GM19463 (cell line): Measurements from ENCODE around the gene C14orf39.
"Not testable (repeated sequence)": the region's sequence is repeated elsewhere in the genome, so short reads cannot be mapped to it uniquely, and the experiment has no call there.

ENCODE experiments used
- ATAC-seq: cut with Tn5 transposase; IDR thresholded peaks from one replicate; pipeline ENCODE4 v1.9.1; 2021; ENCODE audit warnings: mild to moderate bottlenecking, moderate library complexity; ENCODE audit not compliant: unreplicated experiment

C14orf39 gene

DNA sequence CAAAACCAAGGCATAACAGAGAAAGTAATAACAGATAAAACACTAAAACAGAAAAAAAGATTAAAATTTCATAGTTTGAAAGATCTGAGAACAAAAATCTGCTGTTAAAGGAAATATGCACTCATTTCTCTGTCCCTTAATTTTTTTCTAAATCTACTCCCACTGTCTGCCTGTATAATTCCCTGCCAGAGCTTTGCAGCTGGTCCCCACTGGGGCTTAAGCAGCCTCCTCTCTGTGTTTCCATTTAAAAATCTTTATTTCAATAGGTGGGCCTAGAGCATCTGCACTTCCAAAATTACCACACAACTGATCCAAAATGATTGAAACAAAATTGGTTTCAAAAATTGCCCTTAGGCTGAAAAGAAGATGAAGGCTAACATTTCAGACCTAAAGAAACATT, 16.7 kb upstream of the C14orf39 start:
- ATAC-seq, result no peak

DNA sequence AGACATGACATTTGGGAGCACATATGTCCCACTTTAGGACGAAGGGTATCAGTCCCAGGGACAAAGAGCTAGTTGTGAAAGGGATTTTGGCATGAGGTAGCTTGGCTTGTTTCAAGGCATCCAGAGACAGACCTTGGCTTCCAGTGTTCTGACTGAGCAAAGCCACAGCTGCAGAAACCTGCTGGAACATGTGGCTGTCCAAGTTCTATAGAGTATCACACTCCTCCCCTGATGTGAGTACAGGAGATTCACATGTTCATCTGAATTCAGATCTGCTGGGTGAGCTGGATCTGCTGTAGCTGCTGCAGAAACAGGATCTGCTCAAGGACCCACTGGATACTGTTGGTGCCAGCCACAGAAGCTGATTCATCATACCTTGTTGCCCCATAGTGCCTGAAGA, 10.1 kb upstream of the C14orf39 start:
- ATAC-seq, result no peak

DNA sequence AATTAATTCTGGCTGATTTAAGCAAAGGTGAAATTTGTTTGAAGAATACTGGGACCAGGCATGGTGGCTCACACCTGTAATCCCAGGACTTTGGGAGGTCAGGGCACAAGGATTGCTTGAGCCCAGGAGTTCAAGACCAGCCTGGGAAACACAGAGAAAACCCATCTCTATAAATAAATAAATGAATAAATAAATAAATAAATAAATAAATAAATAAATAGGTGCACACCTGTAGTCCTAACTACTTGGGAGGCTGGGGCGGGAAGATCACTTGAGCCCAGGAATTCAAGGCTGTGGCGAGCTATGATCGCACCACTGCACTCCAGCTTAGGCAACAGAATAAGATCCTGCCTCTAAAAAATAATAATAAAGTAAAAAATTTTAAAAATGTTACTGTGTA, 4.4 kb upstream of the C14orf39 start:
- ATAC-seq, result no peak

DNA sequence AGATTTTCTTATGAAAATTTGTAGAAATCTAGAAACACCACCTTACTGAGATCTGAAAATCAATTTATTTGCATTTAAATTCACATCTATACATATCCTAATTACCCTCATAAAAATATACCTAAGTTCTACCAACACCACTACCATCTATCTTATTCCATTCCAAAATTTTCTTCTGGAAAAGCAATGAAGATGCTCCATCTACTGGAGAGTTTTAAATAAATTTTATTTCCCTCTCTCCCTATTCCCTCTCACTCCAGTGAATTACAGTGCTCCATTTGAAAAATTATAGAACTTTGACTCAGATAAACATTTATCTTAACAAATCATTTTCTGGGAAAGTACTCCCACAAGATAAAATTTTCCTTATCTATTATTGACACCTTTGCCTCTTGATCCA, 2.3 kb upstream of the C14orf39 start:
- no peak for ATAC-seq

DNA sequence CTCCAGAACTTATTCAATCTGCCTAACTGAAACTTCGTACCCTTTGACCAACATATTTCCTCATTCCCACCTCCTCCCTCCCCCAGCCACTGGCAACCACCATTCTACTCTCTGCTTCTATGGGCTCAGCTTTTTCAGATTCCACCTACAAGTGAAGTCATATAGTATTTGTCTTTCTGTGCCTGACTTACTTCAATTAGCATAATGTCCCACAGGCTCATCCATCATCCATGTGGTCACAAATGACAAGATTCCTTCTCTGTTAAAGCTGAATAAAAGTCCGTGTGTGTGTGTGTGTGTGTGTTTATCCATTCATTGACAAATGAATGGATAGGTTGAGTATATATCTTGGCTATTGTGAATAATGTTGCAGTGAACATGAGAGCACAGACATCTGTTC, 1.3 kb upstream of the C14orf39 start:
- no peak for ATAC-seq

DNA sequence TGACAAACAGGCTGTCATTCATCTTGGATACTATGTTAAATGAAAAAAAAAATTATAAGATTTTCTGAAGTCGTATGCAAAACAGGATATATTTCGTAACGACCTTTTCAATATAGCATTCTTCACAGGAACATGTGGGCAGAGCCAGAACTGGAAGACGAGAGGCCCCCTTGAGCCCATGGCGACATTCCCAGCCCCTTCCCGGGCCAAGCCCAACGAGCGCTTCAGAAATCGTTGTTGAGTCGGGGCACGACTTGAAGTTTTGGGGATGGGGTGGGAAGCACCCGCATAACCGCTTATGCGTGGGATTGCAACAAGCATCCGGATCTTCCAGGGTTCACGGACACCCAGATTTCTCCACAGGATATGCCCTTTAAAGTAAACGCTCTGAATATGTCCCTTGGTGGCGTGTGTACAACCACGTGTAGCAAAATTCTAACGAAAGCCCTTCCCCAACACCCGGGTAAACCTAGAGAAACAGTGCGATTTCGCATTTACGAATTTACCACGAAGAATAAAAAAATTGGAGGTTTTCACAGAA, 736 bp downstream of the C14orf39 start:
- no peak for ATAC-seq

DNA sequence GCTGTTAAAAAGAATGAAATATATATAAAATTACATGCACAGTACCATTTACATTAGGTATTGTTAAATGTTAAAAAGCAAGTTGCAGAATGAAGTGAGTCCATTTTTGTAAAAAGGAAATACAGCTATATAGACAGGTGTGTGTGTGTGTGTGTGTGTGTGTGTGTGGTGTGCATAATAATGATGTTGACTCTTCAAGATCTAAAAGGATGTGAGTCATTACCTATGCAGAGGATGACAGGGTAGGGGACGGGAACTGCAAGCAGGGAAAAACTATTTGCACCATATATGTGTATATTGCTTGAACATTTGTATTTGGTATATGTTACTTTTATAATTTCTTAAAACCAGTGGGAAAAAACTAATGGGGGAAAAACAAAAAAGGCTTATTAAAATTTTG, 3.1 kb downstream of the C14orf39 start:
- ATAC-seq, result no peak

DNA sequence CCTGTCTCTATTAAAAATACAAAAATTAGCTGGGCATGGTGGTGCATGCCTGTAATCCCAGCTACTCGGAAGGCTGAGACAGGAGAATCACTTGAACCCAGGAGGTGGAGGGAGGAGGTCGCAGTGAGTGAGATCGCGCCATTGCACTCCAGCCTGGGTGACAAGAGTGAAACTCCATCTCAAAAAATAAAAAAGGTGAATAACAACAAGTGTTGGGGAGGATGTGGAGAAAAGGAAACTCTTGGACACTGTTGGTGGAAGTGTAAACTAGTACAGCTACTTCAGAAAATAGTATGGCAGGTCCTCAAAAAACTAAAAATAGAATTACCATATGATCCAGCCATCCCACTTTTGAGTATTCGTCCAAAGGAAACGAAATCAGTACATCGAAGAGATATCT, 5.6 kb downstream of the C14orf39 start:
- not testable (repeated sequence) for ATAC-seq

DNA sequence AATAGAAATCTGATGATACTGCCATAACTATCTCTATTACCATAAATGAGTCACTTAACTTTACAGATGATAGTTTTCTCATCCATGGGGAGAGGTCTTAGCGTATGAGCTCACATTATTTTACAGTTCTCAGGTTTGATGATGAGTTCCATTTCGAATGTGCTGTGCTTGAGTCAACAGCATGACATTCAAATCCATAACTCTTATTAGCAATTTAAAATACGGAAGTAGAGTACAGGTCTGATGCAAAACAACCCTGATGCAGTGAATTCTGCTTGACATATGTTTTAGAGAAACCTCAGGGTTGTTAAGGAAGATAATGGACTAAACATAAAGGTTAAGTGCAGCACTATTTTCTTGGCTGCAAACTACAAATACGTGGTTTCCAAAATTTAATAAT, 30.0 kb downstream of the C14orf39 start:
- ATAC-seq, result no peak

DNA sequence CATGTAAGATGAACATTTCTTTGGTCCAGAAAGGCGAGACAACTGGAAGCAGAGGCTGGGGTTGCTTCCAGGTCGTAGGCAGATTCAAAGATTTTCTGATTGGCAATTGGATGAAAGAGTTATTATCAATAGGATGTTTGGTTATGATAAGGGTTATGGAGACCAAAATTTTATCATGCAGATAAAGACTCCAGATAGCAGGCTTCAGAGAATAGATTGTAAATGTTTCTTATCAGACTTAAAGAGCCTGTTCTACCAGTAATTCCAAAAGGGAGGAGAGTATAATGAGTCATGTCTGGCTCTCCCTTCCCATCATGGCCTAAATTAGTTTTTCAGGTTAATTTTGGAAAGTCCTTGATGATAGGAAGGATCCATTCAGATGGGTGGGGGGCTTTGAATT, 55.6 kb downstream of the C14orf39 start:
- no peak for ATAC-seq

DNA sequence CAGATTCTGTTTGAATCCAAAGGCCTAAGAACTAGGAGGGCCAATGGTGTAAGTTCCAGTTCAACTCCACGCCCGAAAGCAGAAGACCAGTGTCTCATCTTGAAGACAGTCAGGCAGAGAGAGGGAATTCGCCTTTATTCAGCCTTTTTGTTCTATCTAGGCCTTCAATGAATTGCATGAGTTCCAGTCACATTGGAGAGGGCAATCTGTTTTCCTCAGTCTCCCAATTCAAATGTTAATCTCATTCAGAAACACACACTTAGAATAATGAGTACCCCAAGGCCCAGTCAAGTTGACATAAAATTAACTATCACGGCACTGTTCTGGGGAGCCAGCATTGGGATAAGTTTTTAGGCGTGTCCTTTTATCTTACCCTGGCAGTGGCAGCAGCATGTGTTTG, 65.8 kb downstream of the C14orf39 start:
- ATAC-seq, result no peak

DNA sequence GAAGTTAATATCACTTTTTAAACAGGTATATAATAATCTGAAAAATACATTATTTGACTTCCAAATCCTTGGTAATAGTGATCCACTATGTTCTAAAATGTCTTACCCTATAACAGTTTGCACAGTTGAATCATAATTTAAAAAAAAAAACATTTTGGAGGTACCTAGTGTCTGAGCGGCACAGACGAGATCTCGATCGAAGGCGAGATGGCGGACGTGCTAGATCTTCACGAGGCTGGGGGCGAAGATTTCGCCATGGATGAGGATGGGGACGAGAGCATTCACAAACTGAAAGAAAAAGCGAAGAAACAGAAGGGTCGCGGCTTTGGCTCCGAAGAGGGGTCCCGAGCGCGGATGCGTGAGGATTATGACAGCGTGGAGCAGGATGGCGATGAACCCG, 88.3 kb downstream of the C14orf39 start:
- ATAC-seq, result not testable (repeated sequence)

DNA sequence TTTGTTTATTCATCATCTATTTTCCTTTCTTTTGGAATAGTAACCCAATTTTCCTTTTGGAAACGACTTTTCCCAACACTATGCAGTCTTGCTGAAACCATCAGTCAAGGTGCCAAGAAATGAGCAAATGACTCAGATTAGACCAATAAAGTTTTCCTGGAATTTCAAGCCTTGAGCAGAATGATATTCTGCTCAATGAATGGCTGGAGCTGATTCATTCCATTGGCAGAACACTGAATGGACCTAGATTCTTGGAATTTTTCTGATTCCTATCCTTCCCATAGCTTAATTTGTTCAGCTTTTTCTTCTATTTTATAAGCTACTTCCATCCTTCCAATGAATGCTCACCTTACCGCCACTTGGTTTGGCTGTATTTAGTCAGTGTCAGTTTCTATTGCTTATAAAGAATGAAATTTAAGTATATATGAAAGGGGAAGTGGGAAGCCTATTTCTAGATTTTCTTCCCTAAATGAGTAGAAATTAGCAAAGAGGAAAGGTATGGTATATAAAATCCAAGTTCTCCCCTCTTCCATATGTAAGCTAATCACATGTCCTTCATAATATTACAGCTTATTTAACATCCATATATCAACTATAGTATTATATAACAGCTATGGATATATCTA, 89.0 kb downstream of the C14orf39 start:
- ATAC-seq, result no peak
